Hematopoietic multipotent progenitor cell (in vitro differentiated cells): Measurements from ENCODE around the gene PCDHGB6. TPM values are rescaled to one million over a fixed set of nuclear protein-coding genes. Genes with fewer than 3 reads are reported as not detected.

ENCODE experiments used
- total RNA-seq: library from RNA; depleted of rRNA; stranded (reverse); fragments of >200 nt; gene quantifications from one replicate; pipeline ENCODE4 v1.2.3, GENCODE V29; 2012

PCDHGB6 gene
- total RNA-seq, 1 donor = 0.81 TPM

Other genes starting within 250 kb of the PCDHGB6 start
- under 0.01 TPM for gene PCDHB7, start 235.4 kb upstream of the PCDHGB6 start, total RNA-seq
- not detected for gene PCDHB8, start 230.2 kb upstream of the PCDHGB6 start, total RNA-seq
- not detected for gene PCDHB16, start 225.6 kb upstream of the PCDHGB6 start, total RNA-seq
- gene PCDHB9, start 220.9 kb upstream of the PCDHGB6 start, total RNA-seq = not detected
- under 0.01 TPM for gene PCDHB10, start 215.7 kb upstream of the PCDHGB6 start, total RNA-seq
- 0.27 TPM for gene PCDHB11, start 208.4 kb upstream of the PCDHGB6 start, total RNA-seq
- not detected for gene PCDHB12, start 199.3 kb upstream of the PCDHGB6 start, total RNA-seq
- gene PCDHB13, start 194.1 kb upstream of the PCDHGB6 start, total RNA-seq = under 0.01 TPM
- gene PCDHB14, start 184.7 kb upstream of the PCDHGB6 start, total RNA-seq = under 0.01 TPM
- gene PCDHB15, start 162.6 kb upstream of the PCDHGB6 start, total RNA-seq = under 0.01 TPM
- 0.54 TPM for gene SLC25A2, start 104.0 kb upstream of the PCDHGB6 start, total RNA-seq
- gene TAF7, start 87.2 kb upstream of the PCDHGB6 start, total RNA-seq = 45.0 TPM
- gene PCDHGA1, start 77.5 kb upstream of the PCDHGB6 start, total RNA-seq = under 0.01 TPM
- 0.27 TPM for gene PCDHGA2, start 69.3 kb upstream of the PCDHGB6 start, total RNA-seq
- gene PCDHGA3, start 64.2 kb upstream of the PCDHGB6 start, total RNA-seq = 0.54 TPM
- 0.27 TPM for gene PCDHGB1, start 57.9 kb upstream of the PCDHGB6 start, total RNA-seq
- 0.81 TPM for gene PCDHGA4, start 53.0 kb upstream of the PCDHGB6 start, total RNA-seq
- 2.4 TPM for gene PCDHGB2, start 48.0 kb upstream of the PCDHGB6 start, total RNA-seq
- gene PCDHGA5, start 43.9 kb upstream of the PCDHGB6 start, total RNA-seq = 1.1 TPM
- gene PCDHGB3, start 37.8 kb upstream of the PCDHGB6 start, total RNA-seq = 3.5 TPM
- 1.9 TPM for gene PCDHGA6, start 34.1 kb upstream of the PCDHGB6 start, total RNA-seq
- 0.81 TPM for gene PCDHGA7, start 25.3 kb upstream of the PCDHGB6 start, total RNA-seq
- gene PCDHGB4, start 20.3 kb upstream of the PCDHGB6 start, total RNA-seq = 1.6 TPM
- gene PCDHGA8, start 15.4 kb upstream of the PCDHGB6 start, total RNA-seq = 0.54 TPM
- 2.4 TPM for gene PCDHGB5, start 10.1 kb upstream of the PCDHGB6 start, total RNA-seq
- gene PCDHGA9, start 5.2 kb upstream of the PCDHGB6 start, total RNA-seq = 1.1 TPM
- gene PCDHGA10, start 5.0 kb downstream of the PCDHGB6 start, total RNA-seq = 1.1 TPM
- gene PCDHGB7, start 9.7 kb downstream of the PCDHGB6 start, total RNA-seq = 2.2 TPM
- gene PCDHGA11, start 13.0 kb downstream of the PCDHGB6 start, total RNA-seq = 1.3 TPM
- 2.2 TPM for gene PCDHGA12, start 22.5 kb downstream of the PCDHGB6 start, total RNA-seq
- gene PCDHGC3, start 67.9 kb downstream of the PCDHGB6 start, total RNA-seq = 1.1 TPM
- gene PCDHGC4, start 77.0 kb downstream of the PCDHGB6 start, total RNA-seq = 0.54 TPM
- gene PCDHGC5, start 81.1 kb downstream of the PCDHGB6 start, total RNA-seq = 0.27 TPM
- 41.5 TPM for gene DIAPH1, start 211.0 kb downstream of the PCDHGB6 start, total RNA-seq
- gene HDAC3, start 228.8 kb downstream of the PCDHGB6 start, total RNA-seq = 49.8 TPM
- gene RELL2, start 229.0 kb downstream of the PCDHGB6 start, total RNA-seq = 2.4 TPM
- gene FCHSD1, start 243.4 kb downstream of the PCDHGB6 start, total RNA-seq = 35.5 TPM